Ishikawa (cell line): ENCODE data around the gene IRF6.

ENCODE experiments used
- CEBPB ChIP-seq: IDR thresholded peaks from 2 replicates; pipeline ENCODE4 v1.6.1; 2012
- EGR1 ChIP-seq: IDR thresholded peaks from 2 replicates; pipeline ENCODE4 v1.6.1; 2012
- EP300 ChIP-seq: IDR thresholded peaks from 2 replicates; pipeline ENCODE4 v1.6.1; 2012; ENCODE audit warnings: borderline replicate concordance
- FOXM1 ChIP-seq: IDR thresholded peaks from 2 replicates; pipeline ENCODE4 v1.6.1; 2012; ENCODE audit warnings: low read depth, borderline replicate concordance
- NFIC ChIP-seq: IDR thresholded peaks from 2 replicates; pipeline ENCODE4 v1.6.1; 2012
- RAD21 ChIP-seq: IDR thresholded peaks from 2 replicates; pipeline ENCODE4 v1.6.1; 2012; ENCODE audit warnings: low read depth
- TAF1 ChIP-seq: IDR thresholded peaks from 2 replicates; pipeline ENCODE4 v1.6.1; 2012; ENCODE audit warnings: low read depth, mild to moderate bottlenecking
- TCF12 ChIP-seq: IDR thresholded peaks from 2 replicates; pipeline ENCODE4 v1.6.1; 2012; ENCODE audit warnings: low read depth
- TEAD4 ChIP-seq: IDR thresholded peaks from 2 replicates; pipeline ENCODE4 v1.6.1; 2012
- USF1 ChIP-seq: IDR thresholded peaks from 2 replicates; pipeline ENCODE4 v1.6.1; 2012
- YY1 ChIP-seq: IDR thresholded peaks from 2 replicates; pipeline ENCODE4 v1.6.1; 2012; ENCODE audit warnings: low read depth
- TF ChIP-seq, protein P1 (sequence below): IDR thresholded peaks from 2 replicates; pipeline ENCODE4 v1.6.1; 2012; ENCODE audit warnings: low read depth, mild to moderate bottlenecking
- TF ChIP-seq, protein P2 (sequence below): IDR thresholded peaks from 2 replicates; pipeline ENCODE4 v1.6.1; 2012

GRCh38 chr1:209746451-209747165 lies 59.3 kb downstream of the IRF6 start:
- TF ChIP-seq TCF12 (no peak), USF1 (no peak), CEBPB (no peak), EGR1 (no peak), TAF1 (no peak), EP300 (no peak), RAD21 (no peak), YY1 (no peak), TEAD4 (no peak), NFIC (no peak), FOXM1 (no peak)
- TF ChIP-seq, protein P1, sequence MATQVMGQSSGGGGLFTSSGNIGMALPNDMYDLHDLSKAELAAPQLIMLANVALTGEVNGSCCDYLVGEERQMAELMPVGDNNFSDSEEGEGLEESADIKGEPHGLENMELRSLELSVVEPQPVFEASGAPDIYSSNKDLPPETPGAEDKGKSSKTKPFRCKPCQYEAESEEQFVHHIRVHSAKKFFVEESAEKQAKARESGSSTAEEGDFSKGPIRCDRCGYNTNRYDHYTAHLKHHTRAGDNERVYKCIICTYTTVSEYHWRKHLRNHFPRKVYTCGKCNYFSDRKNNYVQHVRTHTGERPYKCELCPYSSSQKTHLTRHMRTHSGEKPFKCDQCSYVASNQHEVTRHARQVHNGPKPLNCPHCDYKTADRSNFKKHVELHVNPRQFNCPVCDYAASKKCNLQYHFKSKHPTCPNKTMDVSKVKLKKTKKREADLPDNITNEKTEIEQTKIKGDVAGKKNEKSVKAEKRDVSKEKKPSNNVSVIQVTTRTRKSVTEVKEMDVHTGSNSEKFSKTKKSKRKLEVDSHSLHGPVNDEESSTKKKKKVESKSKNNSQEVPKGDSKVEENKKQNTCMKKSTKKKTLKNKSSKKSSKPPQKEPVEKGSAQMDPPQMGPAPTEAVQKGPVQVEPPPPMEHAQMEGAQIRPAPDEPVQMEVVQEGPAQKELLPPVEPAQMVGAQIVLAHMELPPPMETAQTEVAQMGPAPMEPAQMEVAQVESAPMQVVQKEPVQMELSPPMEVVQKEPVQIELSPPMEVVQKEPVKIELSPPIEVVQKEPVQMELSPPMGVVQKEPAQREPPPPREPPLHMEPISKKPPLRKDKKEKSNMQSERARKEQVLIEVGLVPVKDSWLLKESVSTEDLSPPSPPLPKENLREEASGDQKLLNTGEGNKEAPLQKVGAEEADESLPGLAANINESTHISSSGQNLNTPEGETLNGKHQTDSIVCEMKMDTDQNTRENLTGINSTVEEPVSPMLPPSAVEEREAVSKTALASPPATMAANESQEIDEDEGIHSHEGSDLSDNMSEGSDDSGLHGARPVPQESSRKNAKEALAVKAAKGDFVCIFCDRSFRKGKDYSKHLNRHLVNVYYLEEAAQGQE: no peak
- TF ChIP-seq, protein P2, sequence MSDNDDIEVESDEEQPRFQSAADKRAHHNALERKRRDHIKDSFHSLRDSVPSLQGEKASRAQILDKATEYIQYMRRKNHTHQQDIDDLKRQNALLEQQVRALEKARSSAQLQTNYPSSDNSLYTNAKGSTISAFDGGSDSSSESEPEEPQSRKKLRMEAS: no peak
